Measurements from ENCODE around the gene TPCN1. TPM values are rescaled to one million over a fixed set of nuclear protein-coding genes. Genes with fewer than 3 reads are reported as not detected.

TPCN1 gene
- total and polyA plus RNA-seq, 2 of the 13 experiments (the other 11 are each of a cell fraction or from before 2014, with no cell fraction given) = 8.0 to 26.8 TPM

DNA sequence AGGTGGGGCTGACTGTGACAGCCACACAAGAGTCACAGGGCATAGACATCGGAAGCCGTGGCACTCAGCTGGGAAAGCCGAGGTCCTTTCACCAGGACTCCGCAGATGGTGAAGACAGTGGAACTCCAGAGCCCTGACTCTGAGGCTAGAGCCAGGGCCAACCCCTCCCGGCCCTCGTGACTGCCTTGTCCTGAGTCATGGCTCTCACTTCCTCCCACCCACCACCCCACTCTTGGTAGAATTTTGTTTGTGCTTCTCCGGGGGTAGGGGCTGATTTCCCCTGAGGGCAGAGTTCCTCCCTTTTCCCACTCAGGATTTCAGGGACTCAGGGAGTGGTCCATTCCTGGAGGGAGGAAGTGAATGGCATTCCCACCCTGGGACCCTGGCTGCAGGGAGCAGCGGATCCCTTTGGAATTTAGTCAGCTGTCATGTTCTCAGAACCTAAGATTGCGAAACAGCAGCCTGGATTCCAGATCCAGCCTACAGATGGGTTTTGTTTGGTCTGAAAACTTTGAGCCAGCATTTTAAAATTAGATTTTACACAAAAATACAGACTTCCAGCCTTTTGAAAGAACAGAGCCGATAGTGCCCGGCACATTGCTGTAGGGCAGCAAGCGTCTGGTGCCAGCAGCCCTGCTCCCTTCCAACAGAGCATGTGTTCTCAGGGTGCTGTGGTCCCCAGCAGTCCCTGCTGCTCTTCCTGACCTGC lies 50.7 kb downstream of the TPCN1 start (continued):
- TF ChIP-seq ZNF605 (CRISPR knock-in tag; IDR thresholded peaks at IDR 0.05) = 0 out of 2 replicates have a peak, but pooled peaks have one; percentile 21
- TF ChIP-seq ZNF777 (CRISPR knock-in tag; IDR thresholded peaks at IDR 0.05) = no peak
- TF ChIP-seq NR2F6 (IDR thresholded peaks at IDR 0.05) = peak; percentile 26; the same call in 1 of the 2 replicates
- no peak; the same call in 1 of the 2 replicates for TF ChIP-seq NR2F6 (CRISPR knock-in tag; IDR thresholded peaks at IDR 0.05)
- no peak; the same call in 1 of the 2 replicates for TF ChIP-seq FOXC1 (CRISPR knock-in tag; IDR thresholded peaks at IDR 0.05; ENCODE audit: borderline replicate concordance)
- peak; percentile 54; the same call in 1 of the 2 replicates for TF ChIP-seq AKAP8 (CRISPR knock-in tag; IDR thresholded peaks at IDR 0.05)
- 0 out of 2 replicates have a peak, but pooled peaks have one; percentile 46 for TF ChIP-seq ZNF644 (CRISPR knock-in tag; IDR thresholded peaks at IDR 0.05; ENCODE audit: low read depth)
- TF ChIP-seq ARNT2 (CRISPR knock-in tag; IDR thresholded peaks at IDR 0.05; ENCODE audit: low read depth) = no peak
- TF ChIP-seq ZNF788 (CRISPR knock-in tag; IDR thresholded peaks at IDR 0.05; ENCODE audit: borderline replicate concordance) = no peak
- TF ChIP-seq KLF15 (CRISPR knock-in tag; IDR thresholded peaks at IDR 0.05; ENCODE audit: borderline replicate concordance) = no peak
- no peak; the same call in 1 of the 2 replicates for TF ChIP-seq ZFP91 (CRISPR knock-in tag; IDR thresholded peaks at IDR 0.05; ENCODE audit: borderline replicate concordance)
- no peak for TF ChIP-seq ZBTB4 (CRISPR knock-in tag; IDR thresholded peaks at IDR 0.05; ENCODE audit: borderline replicate concordance)
- TF ChIP-seq TAF1 (CRISPR knock-in tag; IDR thresholded peaks at IDR 0.05) = no peak
- TF ChIP-seq HNF1A (IDR thresholded peaks at IDR 0.05; ENCODE audit: low read depth) = no peak
- TF ChIP-seq HNF1A (CRISPR knock-in tag; IDR thresholded peaks at IDR 0.05; ENCODE audit: borderline replicate concordance) = no peak
- TF ChIP-seq ZNF674 (CRISPR knock-in tag; IDR thresholded peaks at IDR 0.05; ENCODE audit: low read depth) = no peak
- TF ChIP-seq, protein P1, sequence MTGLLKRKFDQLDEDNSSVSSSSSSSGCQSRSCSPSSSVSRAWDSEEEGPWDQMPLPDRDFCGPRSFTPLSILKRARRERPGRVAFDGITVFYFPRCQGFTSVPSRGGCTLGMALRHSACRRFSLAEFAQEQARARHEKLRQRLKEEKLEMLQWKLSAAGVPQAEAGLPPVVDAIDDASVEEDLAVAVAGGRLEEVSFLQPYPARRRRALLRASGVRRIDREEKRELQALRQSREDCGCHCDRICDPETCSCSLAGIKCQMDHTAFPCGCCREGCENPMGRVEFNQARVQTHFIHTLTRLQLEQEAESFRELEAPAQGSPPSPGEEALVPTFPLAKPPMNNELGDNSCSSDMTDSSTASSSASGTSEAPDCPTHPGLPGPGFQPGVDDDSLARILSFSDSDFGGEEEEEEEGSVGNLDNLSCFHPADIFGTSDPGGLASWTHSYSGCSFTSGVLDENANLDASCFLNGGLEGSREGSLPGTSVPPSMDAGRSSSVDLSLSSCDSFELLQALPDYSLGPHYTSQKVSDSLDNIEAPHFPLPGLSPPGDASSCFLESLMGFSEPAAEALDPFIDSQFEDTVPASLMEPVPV (CRISPR knock-in tag; IDR thresholded peaks at IDR 0.05) = peak; percentile 20; the same call in 1 of the 2 replicates
- TF ChIP-seq HDAC2 (CRISPR knock-in tag; IDR thresholded peaks at IDR 0.05) = peak; percentile 34
- no peak for TF ChIP-seq RBFOX2 (IDR thresholded peaks at IDR 0.05; ENCODE audit: low read depth, low read length)
